Endodermal cell (in vitro differentiated cells): ENCODE data around the gene MST1. TPM values are rescaled to one million over a fixed set of nuclear protein-coding genes. Genes with fewer than 3 reads are reported as not detected.
A peak's percentile ranks its signal among the peaks of the same experiment; 100 is the strongest.

Experiments
- DNase-seq: peaks from one replicate; pipeline ENCODE4 v3.0.0-alpha.2; 2017
- H3K27ac ChIP-seq: 2 replicates; pipeline ENCODE4 v1.5.1; 2013; ENCODE audit warnings: mild to moderate bottlenecking, low read depth, low read length, moderate library complexity
- H3K27me3 ChIP-seq: 2 replicates; pipeline ENCODE4 v1.6.1; 2013; ENCODE audit warnings: mild to moderate bottlenecking, low read length, moderate library complexity; ENCODE audit not compliant: insufficient read depth, control insufficient read depth, poor library complexity, severe bottlenecking
- H3K36me3 ChIP-seq: 2 replicates; pipeline ENCODE4 v1.7.0; 2013; ENCODE audit warnings: mild to moderate bottlenecking, low read length, moderate library complexity; ENCODE audit not compliant: control insufficient read depth, insufficient read depth
- H3K4me1 ChIP-seq: one replicate; pipeline ENCODE4 v1.7.0; 2013; ENCODE audit warnings: low read length; ENCODE audit not compliant: control insufficient read depth, insufficient read depth
- H3K4me3 ChIP-seq: 2 replicates; pipeline ENCODE4 v1.5.1; 2013; ENCODE audit warnings: mild to moderate bottlenecking, low read length, moderate library complexity
- H3K9ac ChIP-seq: 2 replicates; pipeline ENCODE4 v1.6.1; 2013; ENCODE audit warnings: mild to moderate bottlenecking, low read length, moderate library complexity; ENCODE audit not compliant: poor library complexity, severe bottlenecking; ENCODE audit errors: extremely low read depth
- H3K9me3 ChIP-seq: 2 replicates; pipeline ENCODE4 v1.6.1; 2013; ENCODE audit warnings: mild to moderate bottlenecking, low read length, moderate library complexity; ENCODE audit not compliant: control insufficient read depth
- H3K27ac Mint-ChIP-seq: 2 replicates; pipeline ENCODE4 v1.8.0; 2020; ENCODE audit warnings: mixed read lengths
- H3K27me3 Mint-ChIP-seq: 2 replicates; pipeline ENCODE4 v1.8.0; 2021; ENCODE audit warnings: mild to moderate bottlenecking, mixed read lengths; ENCODE audit not compliant: insufficient read depth
- H3K36me3 Mint-ChIP-seq: 2 replicates; pipeline ENCODE4 v1.8.0; 2020; ENCODE audit warnings: low read depth, mixed read lengths
- H3K4me1 Mint-ChIP-seq: 2 replicates; pipeline ENCODE4 v1.8.0; 2020; ENCODE audit warnings: mixed read lengths
- H3K4me3 Mint-ChIP-seq: 2 replicates; pipeline ENCODE4 v1.8.0; 2020; ENCODE audit warnings: mild to moderate bottlenecking, moderate library complexity, mixed read lengths
- H3K9me3 Mint-ChIP-seq: 2 replicates; pipeline ENCODE4 v1.8.0; 2020; ENCODE audit warnings: mild to moderate bottlenecking, mixed read lengths
- CTCF ChIP-seq: fragments of 200-600 bp; sonication (generic); conservative IDR thresholded peaks from 2 replicates; pipeline ENCODE4 v1.5.0; 2021; ENCODE audit warnings: antibody characterized with exemption, mild to moderate bottlenecking
- WGBS, 2 experiments: methylation state at CpG; one replicate each; pipeline versions ENCODE4 v1.1.5 to v1.1.7; 2013; ENCODE audit warnings: missing lambda C conversion rate in 2 of 2, mixed read lengths in 1 of 2; ENCODE audit not compliant: insufficient coverage in 1 of 2, insufficient read length in 1 of 2; 5-methylcytosine and 5-hydroxymethylcytosine counted together
- total RNA-seq, 2 donors: library from RNA; stranded (reverse); fragmentation: NEBNext Ultra II Directional in 1 of 2; extraction: Animal tissue kit (Norgen Biotek cat#: 25700) in 1 of 2; gene quantifications; 2 replicates in 1 of 2; 3 replicates in 1 of 2; pipeline ENCODE4 v1.2.1, GENCODE V29; 2021

MST1 gene
- total RNA-seq, 2 donors from 2014 or later: 30.8 to 35.5 TPM

DNA sequence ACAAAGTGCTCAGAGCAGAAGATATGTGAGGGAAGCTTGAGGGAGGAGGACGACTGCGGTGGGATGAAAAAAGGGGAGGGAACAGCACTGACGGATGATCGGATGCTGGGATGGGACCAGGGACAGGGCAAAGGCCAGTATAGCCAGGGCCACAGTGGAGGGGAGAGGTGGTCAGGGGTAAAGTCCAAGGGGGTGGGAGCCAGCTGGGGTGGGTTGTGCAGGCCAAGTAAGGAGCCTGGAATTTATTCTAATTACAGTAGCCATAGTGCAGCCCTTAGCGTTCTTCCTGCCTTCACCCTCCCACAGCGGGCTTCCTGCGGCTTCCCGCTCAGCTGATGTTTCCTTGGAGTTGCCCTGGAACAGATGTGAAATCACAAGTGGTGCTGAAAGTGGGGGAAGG lies 22.7 kb downstream of the MST1 start:
- no peak overlapping the region for H3K27ac ChIP-seq
- Mint-ChIP-seq H3K4me3 (no peak overlapping the region), H3K36me3 (no peaks in the 10 kb centered on the region), H3K9me3 (no peaks in the 10 kb centered on the region), H3K27me3 (no peaks in the 10 kb centered on the region), H3K4me1 (peaks cover 12% of the 10 kb centered on the region), H3K27ac (no peak overlapping the region)
- TF ChIP-seq CTCF: no peak
- H3K27me3 ChIP-seq: no peaks in the 10 kb centered on the region
- no peak overlapping the region for H3K4me3 ChIP-seq
- 63 to 79% methylated on average over 7 to 8 of the region's 8 CpGs for WGBS, 2 experiments
- peak; percentile 61 for DNase-seq
- no peaks in the 10 kb centered on the region for H3K4me1 ChIP-seq
- H3K9me3 ChIP-seq: no peaks in the 10 kb centered on the region
- no peaks in the 10 kb centered on the region for H3K36me3 ChIP-seq
- H3K9ac ChIP-seq: no peak overlapping the region

GRCh38 chr3:49665822-49666519 lies 23.3 kb downstream of the MST1 start:
- DNase-seq: no peak
- H3K36me3 Mint-ChIP-seq: no peaks in the 10 kb centered on the region

GRCh38 chr3:49664300-49664699 lies 25.0 kb downstream of the MST1 start:
- H3K36me3 Mint-ChIP-seq: no peaks in the 10 kb centered on the region

More at GRCh38 chr3:49665822-49666519, 23.3 kb downstream of the MST1 start:
- no peaks in the 10 kb centered on the region for H3K4me1 ChIP-seq
- no peak overlapping the region for H3K27ac ChIP-seq
- no peak overlapping the region for H3K27ac Mint-ChIP-seq
- H3K4me1 Mint-ChIP-seq: peaks cover 9% of the 10 kb centered on the region
- H3K9me3 ChIP-seq: no peaks in the 10 kb centered on the region
- H3K4me3 Mint-ChIP-seq: no peak overlapping the region
- TF ChIP-seq CTCF: no peak
- H3K36me3 ChIP-seq: no peaks in the 10 kb centered on the region
- no peaks in the 10 kb centered on the region for H3K27me3 Mint-ChIP-seq
- H3K27me3 ChIP-seq: no peaks in the 10 kb centered on the region
- no peak overlapping the region for H3K9ac ChIP-seq
- no peaks in the 10 kb centered on the region for H3K9me3 Mint-ChIP-seq
- no peak overlapping the region for H3K4me3 ChIP-seq
- 87% methylated on average over 6 of the region's 6 CpGs; no CpG with 5 or more reads in 1 of the 2 experiments for WGBS, 2 experiments

More at GRCh38 chr3:49664300-49664699, 25.0 kb downstream of the MST1 start:
- Mint-ChIP-seq H3K4me3 (no peak overlapping the region), H3K9me3 (no peaks in the 10 kb centered on the region), H3K4me1 (peaks cover 9% of the 10 kb centered on the region), H3K27ac (no peak overlapping the region), H3K27me3 (no peaks in the 10 kb centered on the region)
- H3K9ac ChIP-seq: no peak overlapping the region
- H3K9me3 ChIP-seq: no peaks in the 10 kb centered on the region
- H3K27ac ChIP-seq: no peak overlapping the region
- H3K36me3 ChIP-seq: no peaks in the 10 kb centered on the region
- no peaks in the 10 kb centered on the region for H3K27me3 ChIP-seq
- TF ChIP-seq CTCF: no peak
- no peak overlapping the region for H3K4me3 ChIP-seq
- DNase-seq: no peak
- no peaks in the 10 kb centered on the region for H3K4me1 ChIP-seq
- WGBS, 2 experiments: 94 to 98% methylated on average over 8 to 11 of the region's 11 CpGs
